ENCODE measurements around the gene AGK. TPM values are rescaled to one million over a fixed set of nuclear protein-coding genes. Genes with fewer than 3 reads are reported as not detected.

Gene AGK
- total and polyA plus RNA-seq, 7 donors, result 5.8 to 15.4 (median 9.0) TPM

DNA sequence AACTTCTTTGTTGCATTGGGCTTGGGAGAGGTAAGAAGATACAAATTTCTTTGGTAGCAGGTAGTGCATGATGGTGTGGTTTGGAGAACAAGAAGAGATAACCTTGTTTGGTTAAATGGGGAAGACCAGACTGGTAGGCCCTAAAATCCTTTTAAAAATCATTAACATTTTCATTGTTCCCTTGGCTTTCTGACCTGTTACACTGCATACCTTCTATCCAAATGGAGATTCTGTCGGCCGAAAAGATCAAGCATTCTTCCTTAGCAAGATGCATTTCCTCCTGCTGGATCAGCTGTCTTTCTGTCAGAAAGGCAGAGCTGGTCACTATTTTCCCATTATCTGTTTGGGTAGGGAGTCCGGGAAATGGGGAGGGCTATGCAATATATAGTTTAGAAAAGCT is 33.7 kb downstream of the AGK start:
- TF ChIP-seq, protein P1, sequence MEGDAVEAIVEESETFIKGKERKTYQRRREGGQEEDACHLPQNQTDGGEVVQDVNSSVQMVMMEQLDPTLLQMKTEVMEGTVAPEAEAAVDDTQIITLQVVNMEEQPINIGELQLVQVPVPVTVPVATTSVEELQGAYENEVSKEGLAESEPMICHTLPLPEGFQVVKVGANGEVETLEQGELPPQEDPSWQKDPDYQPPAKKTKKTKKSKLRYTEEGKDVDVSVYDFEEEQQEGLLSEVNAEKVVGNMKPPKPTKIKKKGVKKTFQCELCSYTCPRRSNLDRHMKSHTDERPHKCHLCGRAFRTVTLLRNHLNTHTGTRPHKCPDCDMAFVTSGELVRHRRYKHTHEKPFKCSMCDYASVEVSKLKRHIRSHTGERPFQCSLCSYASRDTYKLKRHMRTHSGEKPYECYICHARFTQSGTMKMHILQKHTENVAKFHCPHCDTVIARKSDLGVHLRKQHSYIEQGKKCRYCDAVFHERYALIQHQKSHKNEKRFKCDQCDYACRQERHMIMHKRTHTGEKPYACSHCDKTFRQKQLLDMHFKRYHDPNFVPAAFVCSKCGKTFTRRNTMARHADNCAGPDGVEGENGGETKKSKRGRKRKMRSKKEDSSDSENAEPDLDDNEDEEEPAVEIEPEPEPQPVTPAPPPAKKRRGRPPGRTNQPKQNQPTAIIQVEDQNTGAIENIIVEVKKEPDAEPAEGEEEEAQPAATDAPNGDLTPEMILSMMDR (IDR thresholded peaks at IDR 0.05), result no peak
- H3K27me3 ChIP-seq (ENCODE audit: insufficient read depth in 3 of 3, low read length in 2 of 3), result no peaks in the 10 kb centered on the region
- H3K27ac ChIP-seq, result no peak overlapping the region
- H3K36me3 ChIP-seq (ENCODE audit: insufficient read depth in 1 of 2, low read depth in 1 of 2), result no peaks in the 10 kb centered on the region
- intact Hi-C loops (cut with DNase I), result no loop called here
- ATAC-seq (no peak), DNase-seq (no peak)
- no peaks in the 10 kb centered on the region for H3K9me3 ChIP-seq
- H3K4me1 ChIP-seq, result no peaks in the 10 kb centered on the region
- H3K4me3 ChIP-seq, result no peak overlapping the region
- WGBS, 3 donors, result 61 to 64% (median 62%) methylated on average over 3 of the region's 3 CpGs

DNA sequence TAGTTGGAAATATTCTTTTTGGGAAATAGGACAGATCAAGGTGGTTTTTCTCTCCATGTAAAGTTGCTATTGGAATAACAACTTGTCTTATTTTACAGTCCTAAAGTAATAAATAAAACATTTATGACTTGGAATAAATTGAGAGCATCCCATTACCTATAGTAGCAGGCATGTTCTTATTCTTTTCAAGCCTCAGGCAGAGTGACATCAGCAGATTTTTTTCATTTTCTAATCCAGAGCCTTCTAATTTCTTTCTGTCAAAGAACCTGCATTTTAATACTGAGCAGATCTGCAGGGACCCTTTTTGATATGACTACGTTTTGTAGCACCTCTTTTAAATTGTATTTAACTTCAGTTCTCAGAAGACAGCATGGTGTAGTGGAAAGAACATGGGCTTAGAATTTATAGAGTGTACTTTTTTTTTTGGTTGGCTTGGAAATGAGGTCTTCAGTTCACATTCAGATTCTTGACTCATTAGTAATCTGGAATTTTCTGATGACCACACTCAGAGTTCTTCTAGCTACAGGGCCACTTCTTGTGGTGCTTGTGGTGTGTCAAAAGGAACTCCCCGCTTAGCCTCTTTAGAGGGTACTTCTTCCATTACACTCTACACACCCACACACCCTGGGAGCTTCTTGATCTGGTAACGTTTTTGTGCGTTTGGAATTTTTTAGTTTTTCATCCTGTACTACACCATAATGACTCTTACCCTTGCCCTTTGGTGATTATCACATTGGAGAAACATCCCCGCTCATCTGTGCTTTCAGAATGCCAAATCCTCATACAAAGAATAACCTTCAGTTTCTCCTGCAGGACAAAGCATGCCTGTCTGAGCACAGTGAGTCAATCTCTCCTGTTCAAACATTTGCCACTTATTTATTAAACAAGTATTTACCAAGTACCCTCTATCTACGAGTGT is 34.6 kb downstream of the AGK start:
- TF ChIP-seq, protein P1 (IDR thresholded peaks at IDR 0.05), result no peak
- DNase-seq, result no peak
- Histone ChIP-seq H3K27me3 (ENCODE audit: insufficient read depth in 3 of 3, low read length in 2 of 3) (no peaks in the 10 kb centered on the region), H3K4me3 (no peak overlapping the region), H3K4me1 (no peaks in the 10 kb centered on the region), H3K36me3 (ENCODE audit: insufficient read depth in 1 of 2, low read depth in 1 of 2) (no peaks in the 10 kb centered on the region), H3K9me3 (no peaks in the 10 kb centered on the region), H3K27ac (no peak overlapping the region)
- intact Hi-C loops (cut with DNase I), result no loop called here
- ATAC-seq, result no peak
- WGBS, 3 donors, result 74 to 81% (median 76%) methylated on average over 6 of the region's 6 CpGs

DNA sequence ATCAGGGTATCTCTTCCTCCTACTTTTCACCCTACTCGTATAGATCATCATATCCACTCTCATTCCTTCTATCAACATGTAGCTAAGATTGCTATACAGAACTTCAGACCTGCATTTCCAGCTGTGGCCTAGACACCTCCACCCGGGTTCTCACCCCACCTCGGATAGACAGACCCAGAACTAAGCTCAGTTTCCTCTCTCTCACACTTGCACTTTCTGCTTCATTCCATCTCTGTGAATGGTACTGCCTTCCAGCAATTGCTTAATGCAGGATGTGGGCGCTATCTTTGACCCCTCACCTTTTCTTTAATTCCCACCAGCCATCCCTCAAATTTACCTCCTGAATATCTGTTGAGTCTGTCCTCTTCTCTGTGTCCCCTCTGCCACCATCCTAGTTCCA is 35.7 kb downstream of the AGK start:
- no peak for DNase-seq
- no peak for ATAC-seq
- no peak overlapping the region for H3K27ac ChIP-seq
- TF ChIP-seq, protein P1 (IDR thresholded peaks at IDR 0.05), result no peak
- no peaks in the 10 kb centered on the region for H3K27me3 ChIP-seq (ENCODE audit: insufficient read depth in 3 of 3, low read length in 2 of 3)
- intact Hi-C loops (cut with DNase I), result no loop called here
- no peak overlapping the region for H3K4me3 ChIP-seq
- WGBS, 3 donors, result 87 to 93% (median 90%) methylated on average over 4 of the region's 4 CpGs
- H3K36me3 ChIP-seq (ENCODE audit: insufficient read depth in 1 of 2, low read depth in 1 of 2), result no peaks in the 10 kb centered on the region
- no peaks in the 10 kb centered on the region for H3K9me3 ChIP-seq
- peaks cover 5% of the 10 kb centered on the region for H3K4me1 ChIP-seq

DNA sequence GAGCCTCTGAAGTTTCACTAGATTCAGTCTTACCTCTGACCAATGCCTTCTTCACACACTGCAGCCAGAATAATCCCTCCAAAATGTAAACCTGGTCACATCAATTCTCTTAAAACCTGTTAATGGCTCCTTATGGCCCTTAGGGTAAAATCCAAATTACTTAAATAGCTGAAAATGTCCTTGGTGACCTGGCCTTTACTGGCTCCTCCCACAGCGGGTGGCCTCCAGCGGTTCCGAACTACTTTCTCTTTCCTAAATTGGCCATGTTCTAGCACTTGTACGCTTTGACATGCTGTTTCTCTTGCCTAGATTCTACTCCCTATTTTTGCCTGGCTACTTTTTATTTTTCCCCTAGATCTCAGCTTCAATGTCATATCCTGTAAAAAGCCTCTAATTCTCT is 36.1 kb downstream of the AGK start:
- ATAC-seq (no peak), DNase-seq (no peak)
- Histone ChIP-seq H3K4me1 (peaks cover 9% of the 10 kb centered on the region), H3K4me3 (no peak overlapping the region), H3K27me3 (ENCODE audit: insufficient read depth in 3 of 3, low read length in 2 of 3) (no peaks in the 10 kb centered on the region), H3K9me3 (no peaks in the 10 kb centered on the region), H3K36me3 (ENCODE audit: insufficient read depth in 1 of 2, low read depth in 1 of 2) (no peaks in the 10 kb centered on the region), H3K27ac (no peak overlapping the region)
- TF ChIP-seq, protein P1 (IDR thresholded peaks at IDR 0.05), result no peak
- 95 to 98% (median 96%) methylated on average over 4 of the region's 4 CpGs for WGBS, 3 donors
- intact Hi-C loops (cut with DNase I), result no loop called here

All from psoas muscle (tissue), 8 donors.